Natural killer cell (primary cell): ENCODE results near the gene CHST3. TPM values are rescaled to one million over a fixed set of nuclear protein-coding genes. Genes with fewer than 3 reads are reported as not detected.

Experiments
- ATAC-seq, 3 donors: fragments of 150-1000 bp in 2 of 3; fragments of 200-7000 bp in 1 of 3; cut with Tn5 transposase; 1 replicate in 1 of 3; 2 replicates in 2 of 3; pipeline ENCODE4 v1.10.0; 2021; ENCODE audit warnings: mild to moderate bottlenecking in 2 of 3, moderate library complexity in 2 of 3
- DNase-seq, 2 donors: peaks; one replicate each; pipeline versions ENCODE4 v3.0.0 to v3.0.0-alpha.2; 2013 to 2021; ENCODE audit warnings: mixed read lengths in 1 of 2
- H3K27ac ChIP-seq: one replicate; pipeline ENCODE4 v1.5.1; 2013; ENCODE audit warnings: mild to moderate bottlenecking, low read length
- H3K27me3 ChIP-seq: one replicate; pipeline ENCODE4 v1.6.1; 2013; ENCODE audit warnings: low read length; ENCODE audit not compliant: control insufficient read depth, insufficient read depth
- H3K36me3 ChIP-seq: one replicate; pipeline ENCODE4 v1.6.1; 2013; ENCODE audit warnings: low read length; ENCODE audit not compliant: control insufficient read depth, insufficient read depth
- H3K4me1 ChIP-seq: one replicate; pipeline ENCODE4 v1.6.1; 2013; ENCODE audit warnings: low read length; ENCODE audit not compliant: control insufficient read depth, insufficient read depth
- H3K4me3 ChIP-seq: one replicate; pipeline ENCODE4 v1.5.1; 2013; ENCODE audit warnings: low read length
- H3K9me3 ChIP-seq: one replicate; pipeline ENCODE4 v1.6.1; 2013; ENCODE audit warnings: low read length; ENCODE audit not compliant: control insufficient read depth, insufficient read depth
- H3K27ac Mint-ChIP-seq, 2 donors: one replicate each; pipeline ENCODE4 v1.8.0; 2022; ENCODE audit warnings: mild to moderate bottlenecking in 2 of 2, mixed read lengths in 2 of 2, moderate library complexity in 1 of 2
- H3K27me3 Mint-ChIP-seq, 2 donors: one replicate each; pipeline ENCODE4 v1.8.0; 2022; ENCODE audit warnings: low read depth in 2 of 2, mixed read lengths in 2 of 2
- H3K36me3 Mint-ChIP-seq: one replicate; pipeline ENCODE4 v1.8.0; 2022; ENCODE audit warnings: mixed read lengths
- H3K4me1 Mint-ChIP-seq, 2 donors: one replicate each; pipeline ENCODE4 v1.8.0; 2022; ENCODE audit warnings: mixed read lengths in 2 of 2
- H3K4me3 Mint-ChIP-seq: one replicate; pipeline ENCODE4 v1.8.0; 2022; ENCODE audit warnings: mild to moderate bottlenecking, moderate library complexity, mixed read lengths
- H3K9me3 Mint-ChIP-seq, 2 donors: one replicate each; pipeline ENCODE4 v1.8.0; 2022; ENCODE audit warnings: mixed read lengths in 2 of 2
- CTCF ChIP-seq: fragments of 200-600 bp; IDR thresholded peaks from one replicate; pipeline ENCODE4 v1.8.0; 2022; ENCODE audit warnings: antibody characterized with exemption
- WGBS: methylation state at CpG from one replicate; pipeline ENCODE4 v1.1.7; 2013; ENCODE audit warnings: missing lambda C conversion rate; ENCODE audit not compliant: insufficient coverage; 5-methylcytosine and 5-hydroxymethylcytosine counted together
- intact Hi-C: fragments of 100-400 bp; cut with micrococcal nuclease; formaldehyde crosslinking; loops from one replicate; pipeline ENCODE4 v1.14.2; 2022
- total RNA-seq, 4 donors: library from RNA; stranded (reverse); fragments of 120-200 nt in 1 of 4; gene quantifications; one replicate each; pipeline versions ENCODE4 v1.2.3 to v1.2.4, GENCODE V29; 2013 to 2022

Gene CHST3
- total RNA-seq, 3 donors from 2014 or later (not counting 1 experiment from before 2014, with no cell fraction given), result not detected

- Histone ChIP-seq H3K36me3 (no peaks in the 10 kb centered on the region), H3K9me3 (no peaks in the 10 kb centered on the region), H3K27me3 (no peaks in the 10 kb centered on the region), H3K4me3 (no peak overlapping the region), H3K27ac (no peak overlapping the region), H3K4me1 (no peaks in the 10 kb centered on the region)
- no peak overlapping the region for H3K4me3 Mint-ChIP-seq
- no peaks in the 10 kb centered on the region for H3K9me3 Mint-ChIP-seq
- no peaks in the 10 kb centered on the region for H3K27me3 Mint-ChIP-seq
- H3K4me1 Mint-ChIP-seq, result no peaks in the 10 kb centered on the region
- no peak overlapping the region for H3K27ac Mint-ChIP-seq
- DNase-seq (no peak), ATAC-seq (peak in 1 of 3 donors; percentile 11)
- no peak for TF ChIP-seq CTCF
- no peaks in the 10 kb centered on the region for H3K36me3 Mint-ChIP-seq
- intact Hi-C loops, result no loop called here
- WGBS, result 89% methylated on average over 9 of the region's 10 CpGs
These were observed 50.7 kb downstream of the CHST3 start for GRCh38 chr10:72014785-72015480.

GRCh38 chr10:72015841-72016240 is 51.6 kb downstream of the CHST3 start:
- WGBS, result 85% methylated on average over 8 of the region's 8 CpGs
- Mint-ChIP-seq H3K4me1 (peaks cover under 1 to 1% of the 10 kb centered on the region in 2 donors), H3K9me3 (no peaks in the 10 kb centered on the region), H3K36me3 (no peaks in the 10 kb centered on the region), H3K27ac (no peak overlapping the region), H3K4me3 (no peak overlapping the region), H3K27me3 (no peaks in the 10 kb centered on the region)
- no peak for DNase-seq
- H3K36me3 ChIP-seq, result no peaks in the 10 kb centered on the region
- H3K9me3 ChIP-seq, result no peaks in the 10 kb centered on the region
- TF ChIP-seq CTCF, result no peak
- H3K4me1 ChIP-seq, result no peaks in the 10 kb centered on the region
- H3K27ac ChIP-seq, result no peak overlapping the region
- no peak for ATAC-seq
- intact Hi-C loops, result no loop called here
- no peaks in the 10 kb centered on the region for H3K27me3 ChIP-seq
- no peak overlapping the region for H3K4me3 ChIP-seq

GRCh38 chr10:72016608-72017300 is 52.6 kb downstream of the CHST3 start:
- Histone ChIP-seq H3K27ac (no peak overlapping the region), H3K9me3 (no peaks in the 10 kb centered on the region), H3K27me3 (no peaks in the 10 kb centered on the region), H3K4me3 (no peak overlapping the region), H3K4me1 (no peaks in the 10 kb centered on the region), H3K36me3 (no peaks in the 10 kb centered on the region)
- no peak for ATAC-seq
- intact Hi-C loops, result no loop called here
- Mint-ChIP-seq H3K27me3 (no peaks in the 10 kb centered on the region), H3K4me3 (no peak overlapping the region), H3K27ac (no peak overlapping the region), H3K4me1 (peaks cover 5 to 7% of the 10 kb centered on the region in 2 donors), H3K36me3 (no peaks in the 10 kb centered on the region), H3K9me3 (no peaks in the 10 kb centered on the region)
- 89% methylated on average over 13 of the region's 13 CpGs for WGBS
- TF ChIP-seq CTCF, result no peak
- no peak for DNase-seq
